Activated CD4-positive, alpha-beta T cell treated with anti-CD3 and anti-CD28 coated beads for 4 hours (primary cell): ENCODE data around the gene ROS1.
"Not testable (repeated sequence)": the region's sequence is repeated elsewhere in the genome, so short reads cannot be mapped to it uniquely, and the experiment has no call there.

Experiments
- DNase-seq, 2 donors: peaks; one replicate each; pipeline ENCODE4 v3.0.0-alpha.2; 2020

The ROS1 gene

GRCh38 chr6:117375446-117375845, 50.3 kb downstream of the ROS1 start:
- no peak for DNase-seq

GRCh38 chr6:117373211-117373813, 52.4 kb downstream of the ROS1 start:
- DNase-seq, result no peak

GRCh38 chr6:117372289-117372688, 53.5 kb downstream of the ROS1 start:
- DNase-seq, result not testable (repeated sequence)

GRCh38 chr6:117371492-117371891, 54.2 kb downstream of the ROS1 start:
- DNase-seq, result no peak

- DNase-seq, result no peak
These were observed 66.2 kb downstream of the ROS1 start for GRCh38 chr6:117359581-117359980.

- no peak for DNase-seq
These were observed 71.1 kb downstream of the ROS1 start for GRCh38 chr6:117354671-117355070.

GRCh38 chr6:117352466-117353081, 73.2 kb downstream of the ROS1 start:
- DNase-seq, result no peak

GRCh38 chr6:117351521-117351920, 74.2 kb downstream of the ROS1 start:
- DNase-seq, result no peak

GRCh38 chr6:117346142-117346930, 79.4 kb downstream of the ROS1 start:
- no peak for DNase-seq

- DNase-seq, result no peak
These were observed 80.5 kb downstream of the ROS1 start for GRCh38 chr6:117345292-117345610.

GRCh38 chr6:117344444-117345291, 81.1 kb downstream of the ROS1 start:
- DNase-seq, result no peak

- no peak for DNase-seq
These were observed 87.2 kb downstream of the ROS1 start for GRCh38 chr6:117338567-117338966.

GRCh38 chr6:117329926-117330325, 95.8 kb downstream of the ROS1 start:
- no peak for DNase-seq

- no peak for DNase-seq
These were observed 97.2 kb downstream of the ROS1 start for GRCh38 chr6:117328500-117328899.

- no peak for DNase-seq
These were observed 97.7 kb downstream of the ROS1 start for GRCh38 chr6:117328005-117328389.

- DNase-seq, result no peak
These were observed 98.4 kb downstream of the ROS1 start for GRCh38 chr6:117327149-117328004.

GRCh38 chr6:117326396-117326795, 99.3 kb downstream of the ROS1 start:
- DNase-seq, result no peak

- no peak for DNase-seq
These were observed 108.5 kb downstream of the ROS1 start for GRCh38 chr6:117317261-117317660.

- DNase-seq, result no peak
These were observed 114.0 kb downstream of the ROS1 start for GRCh38 chr6:117311726-117312125.

GRCh38 chr6:117311310-117311709, 114.4 kb downstream of the ROS1 start:
- no peak for DNase-seq

GRCh38 chr6:117309611-117310010, 116.1 kb downstream of the ROS1 start:
- no peak for DNase-seq

GRCh38 chr6:117309069-117309468, 116.7 kb downstream of the ROS1 start:
- DNase-seq, result no peak
